HG03135 (cell line): Measurements from ENCODE around the gene RNF225.
A peak's percentile ranks its signal among the peaks of the same experiment; 100 is the strongest.
"Not testable (repeated sequence)": the region's sequence is repeated elsewhere in the genome, so short reads cannot be mapped to it uniquely, and the experiment has no call there.

Experiments used
- ATAC-seq: cut with Tn5 transposase; IDR thresholded peaks from one replicate; pipeline ENCODE4 v1.9.1; 2021; ENCODE audit warnings: mild to moderate bottlenecking, moderate library complexity; ENCODE audit not compliant: unreplicated experiment

The RNF225 gene

GRCh38 chr19:58361900-58362271 is 33.6 kb upstream of the RNF225 start:
- peak; percentile 12 for ATAC-seq

GRCh38 chr19:58362272-58362994 is 33.0 kb upstream of the RNF225 start, which contains the start of gene ZNF497:
Gene ZNF497 (minus strand): TSS chr19:58362751. CDS start chr19:58357635, 5,116 bp downstream.
- ATAC-seq = peak; percentile 80

- ATAC-seq = no peak
Observed at GRCh38 chr19:58364146-58364545, 31.3 kb upstream of the RNF225 start.

- no peak for ATAC-seq
Observed at GRCh38 chr19:58366585-58367430, 28.6 kb upstream of the RNF225 start.

GRCh38 chr19:58367698-58368454 is 27.6 kb upstream of the RNF225 start:
- ATAC-seq = no peak

GRCh38 chr19:58368561-58369360 is 26.7 kb upstream of the RNF225 start:
- no peak for ATAC-seq

GRCh38 chr19:58372311-58373133 is 22.9 kb upstream of the RNF225 start:
- no peak for ATAC-seq

- ATAC-seq = no peak
Observed at GRCh38 chr19:58374200-58374599, 21.3 kb upstream of the RNF225 start.

GRCh38 chr19:58376724-58377123 is 18.7 kb upstream of the RNF225 start:
- ATAC-seq = not testable (repeated sequence)

GRCh38 chr19:58379246-58379645 is 16.2 kb upstream of the RNF225 start:
- ATAC-seq = no peak

- ATAC-seq = no peak
Observed at GRCh38 chr19:58380037-58380661, 15.3 kb upstream of the RNF225 start.

GRCh38 chr19:58380662-58381459 is 14.6 kb upstream of the RNF225 start, which contains the start of gene ZNF837:
Gene ZNF837 (minus strand): TSS chr19:58381030. CDS start chr19:58369332, 11,698 bp downstream.
- ATAC-seq = peak; percentile 75

- no peak for ATAC-seq
Observed at GRCh38 chr19:58381460-58382212, 13.8 kb upstream of the RNF225 start.

- ATAC-seq = no peak
Observed at GRCh38 chr19:58382997-58383603, 12.4 kb upstream of the RNF225 start.

- ATAC-seq = no peak
Observed at GRCh38 chr19:58385313-58385890, 10.1 kb upstream of the RNF225 start.

GRCh38 chr19:58385891-58386575 is 9.4 kb upstream of the RNF225 start:
- peak; percentile 17 for ATAC-seq
